GM19463 (cell line): ENCODE data around the gene VWA2.

ENCODE experiments used
- ATAC-seq: cut with Tn5 transposase; IDR thresholded peaks from one replicate; pipeline ENCODE4 v1.9.1; 2021; ENCODE audit warnings: mild to moderate bottlenecking, moderate library complexity; ENCODE audit not compliant: unreplicated experiment

The VWA2 gene

DNA sequence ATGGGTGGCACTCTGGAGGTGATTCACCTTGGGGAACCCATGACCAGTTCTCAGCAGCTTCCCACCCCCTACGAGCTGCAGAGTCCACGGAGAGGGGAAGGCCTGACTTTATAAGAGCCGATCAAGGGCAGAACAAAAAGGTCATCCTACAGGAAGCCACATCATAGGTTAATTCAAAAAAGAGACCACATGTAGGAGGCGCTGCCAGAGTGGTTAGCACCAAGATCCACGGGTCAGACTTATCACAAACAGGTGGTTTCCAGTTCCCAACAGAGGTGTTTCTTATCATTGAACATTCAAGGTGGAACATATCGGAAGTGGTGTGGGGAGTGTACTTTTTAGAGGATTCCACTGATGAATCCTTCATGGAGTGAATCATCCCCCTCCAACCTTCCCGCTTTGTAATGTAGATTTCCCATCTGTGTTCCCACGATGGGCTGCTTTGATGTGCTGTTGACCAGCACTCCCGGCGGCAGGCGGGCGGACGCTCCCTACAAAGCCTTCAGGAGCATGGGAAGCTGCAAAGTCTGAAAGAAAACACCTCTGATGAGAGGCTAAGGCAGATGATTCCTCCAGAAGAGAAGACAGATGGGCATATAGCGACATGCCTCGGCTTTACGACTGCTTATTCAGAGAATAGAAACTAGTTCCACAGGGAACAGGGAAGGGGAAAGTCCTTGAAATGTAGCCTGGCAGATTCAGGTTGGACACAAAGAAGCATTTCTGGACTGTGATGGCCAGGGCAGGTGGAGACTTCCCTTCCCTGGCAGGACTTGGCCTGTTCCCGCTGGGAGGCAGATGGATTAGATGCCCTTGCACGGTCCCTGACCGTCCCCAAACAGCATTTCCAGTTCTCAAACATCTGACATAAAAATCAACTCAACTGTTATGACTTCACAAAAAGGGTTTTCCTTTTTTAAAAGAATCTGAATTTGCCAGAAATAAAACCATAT, 98.7 kb downstream of the VWA2 start:
- ATAC-seq = peak; percentile 78

DNA sequence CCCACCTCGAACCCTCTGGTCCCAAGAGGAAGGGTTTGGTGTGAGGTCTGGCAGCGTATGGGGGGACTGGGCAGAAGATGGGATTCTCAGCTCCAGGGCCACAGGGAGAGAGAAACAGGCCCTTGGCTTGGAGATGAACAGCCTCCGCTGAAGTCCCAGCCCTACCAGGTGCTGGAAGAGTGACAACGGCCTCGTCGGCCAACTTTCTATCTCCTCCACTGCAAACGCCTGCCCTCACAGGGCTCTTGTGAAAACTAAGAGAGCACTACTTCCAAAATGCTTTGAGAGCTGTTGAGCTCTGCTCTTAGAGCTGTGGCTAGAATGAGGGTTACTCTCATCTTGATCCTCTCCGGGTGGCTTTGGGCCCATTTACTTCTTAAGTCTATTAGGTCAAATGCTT, 101.8 kb downstream of the VWA2 start:
- ATAC-seq = no peak
